HL-60 (cell line): ENCODE results near the gene PLIN1.

Source experiments
- DNase-seq, 2 experiments: peaks; one replicate each; pipeline ENCODE4 v3.0.0-alpha.2; 2010 to 2020; ENCODE audit warnings: low read depth in 1 of 2, low spot score in 1 of 2
- H3K27ac ChIP-seq: fragments of 250-450 bp; sonication (Bioruptor Pico); replicated peaks from 2 replicates; pipeline ENCODE4 v1.5.1; 2020; ENCODE audit warnings: mild to moderate bottlenecking, moderate library complexity
- H3K27me3 ChIP-seq: fragments of 250-450 bp; sonication (Bioruptor Pico); 2 replicates; pipeline ENCODE4 v1.5.1; 2021; ENCODE audit warnings: mild to moderate bottlenecking, moderate library complexity; ENCODE audit not compliant: insufficient read depth, poor library complexity, severe bottlenecking
- H3K4me3 ChIP-seq: replicated peaks from 2 replicates; pipeline ENCODE4 v1.5.1; 2011; ENCODE audit warnings: mild to moderate bottlenecking, control low read depth, low read length; ENCODE audit not compliant: insufficient read depth
- GABPA ChIP-seq: IDR thresholded peaks from 2 replicates; pipeline ENCODE4 v1.6.1; 2012; ENCODE audit warnings: low read depth
- POLR2AphosphoS5 ChIP-seq: IDR thresholded peaks from 2 replicates; pipeline ENCODE4 v1.6.1; 2012; ENCODE audit warnings: low read depth
- SPI1 ChIP-seq: IDR thresholded peaks from 2 replicates; pipeline ENCODE4 v1.6.1; 2012; ENCODE audit warnings: low read depth, mild to moderate bottlenecking, borderline replicate concordance
- TF ChIP-seq, protein P1 (sequence below): IDR thresholded peaks from one replicate; pipeline ENCODE4 v1.5.1; 2011; ENCODE audit warnings: low read length, control low read depth, inconsistent platforms; ENCODE audit not compliant: insufficient read depth
- TF ChIP-seq, protein P2 (sequence below): IDR thresholded peaks from 2 replicates; pipeline ENCODE4 v1.6.1; 2012; ENCODE audit warnings: low read depth; ENCODE audit not compliant: insufficient replicate concordance

PLIN1 gene

DNA sequence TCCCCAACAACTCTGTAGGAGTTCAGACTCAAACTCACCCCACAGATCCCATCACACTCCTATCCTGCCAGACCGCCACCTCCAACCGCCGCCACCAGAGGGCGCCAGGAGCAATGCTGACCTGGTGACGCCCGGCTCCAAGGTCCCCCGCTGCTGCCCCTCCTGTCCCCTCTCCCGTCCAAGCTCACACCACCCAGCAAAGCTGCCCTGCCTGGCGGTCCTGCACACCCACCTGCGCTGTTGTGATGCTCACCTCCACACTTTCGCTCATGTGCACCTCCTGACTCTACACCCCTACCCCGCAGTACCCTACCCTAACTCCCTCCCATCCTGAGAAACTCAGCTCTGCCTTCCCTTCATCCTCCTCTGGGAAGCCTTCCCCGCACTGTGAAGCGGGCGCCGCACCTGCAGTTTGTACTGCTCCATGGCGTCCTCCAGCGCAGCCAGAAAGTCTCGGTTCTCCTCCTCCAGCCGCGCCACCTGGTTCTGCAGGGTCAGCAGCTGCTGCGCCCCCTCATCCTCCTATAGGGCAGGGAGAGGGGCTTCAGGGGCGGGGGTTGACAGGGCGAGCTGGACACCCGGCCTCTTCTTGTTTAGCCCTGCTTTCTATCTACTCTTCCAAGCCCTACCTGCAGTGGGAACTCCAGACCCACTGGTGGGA lies 31.8 kb downstream of the PLIN1 start:
- peak; percentile 10 to 64 for DNase-seq

DNA sequence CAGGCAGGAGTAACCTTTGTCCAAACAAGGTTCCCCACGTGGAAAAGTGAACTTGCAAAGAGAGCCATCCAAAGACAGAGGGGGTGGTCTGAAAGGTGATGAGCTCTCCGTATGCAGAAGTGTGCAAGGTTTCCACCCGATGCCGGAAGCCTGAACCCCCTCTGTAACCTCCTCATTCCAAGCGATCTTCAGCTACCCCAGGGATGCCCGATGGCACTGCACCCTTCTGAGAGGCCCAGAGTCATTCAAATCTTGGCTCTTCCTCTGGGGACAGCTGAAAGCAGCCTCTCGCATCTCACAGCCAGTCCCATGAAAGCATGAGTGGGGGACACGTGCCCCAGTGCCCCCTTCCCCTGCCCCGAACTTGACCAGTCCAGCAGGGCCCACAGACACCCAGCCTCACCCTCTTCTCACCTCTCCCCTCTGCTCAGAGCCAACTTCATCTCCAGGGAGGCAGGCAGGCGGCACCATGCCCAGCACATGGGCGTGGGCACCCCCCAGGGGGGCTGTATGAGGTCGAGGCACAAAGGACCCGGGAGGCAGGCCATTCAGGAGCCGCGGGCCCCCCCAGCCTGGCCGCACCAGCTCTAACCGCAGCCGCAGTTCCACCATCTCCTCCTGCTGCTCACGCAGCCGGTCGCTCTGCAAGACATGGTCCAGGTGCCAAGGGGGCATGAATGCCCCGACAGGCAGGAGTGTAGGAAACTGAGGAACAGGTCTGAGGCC lies 32.6 kb downstream of the PLIN1 start:
- Histone ChIP-seq H3K27ac (no peak overlapping the region), H3K27me3 (no peaks in the 10 kb centered on the region), H3K4me3 (no peak overlapping the region)
- no peak for DNase-seq
- TF ChIP-seq, protein P1, sequence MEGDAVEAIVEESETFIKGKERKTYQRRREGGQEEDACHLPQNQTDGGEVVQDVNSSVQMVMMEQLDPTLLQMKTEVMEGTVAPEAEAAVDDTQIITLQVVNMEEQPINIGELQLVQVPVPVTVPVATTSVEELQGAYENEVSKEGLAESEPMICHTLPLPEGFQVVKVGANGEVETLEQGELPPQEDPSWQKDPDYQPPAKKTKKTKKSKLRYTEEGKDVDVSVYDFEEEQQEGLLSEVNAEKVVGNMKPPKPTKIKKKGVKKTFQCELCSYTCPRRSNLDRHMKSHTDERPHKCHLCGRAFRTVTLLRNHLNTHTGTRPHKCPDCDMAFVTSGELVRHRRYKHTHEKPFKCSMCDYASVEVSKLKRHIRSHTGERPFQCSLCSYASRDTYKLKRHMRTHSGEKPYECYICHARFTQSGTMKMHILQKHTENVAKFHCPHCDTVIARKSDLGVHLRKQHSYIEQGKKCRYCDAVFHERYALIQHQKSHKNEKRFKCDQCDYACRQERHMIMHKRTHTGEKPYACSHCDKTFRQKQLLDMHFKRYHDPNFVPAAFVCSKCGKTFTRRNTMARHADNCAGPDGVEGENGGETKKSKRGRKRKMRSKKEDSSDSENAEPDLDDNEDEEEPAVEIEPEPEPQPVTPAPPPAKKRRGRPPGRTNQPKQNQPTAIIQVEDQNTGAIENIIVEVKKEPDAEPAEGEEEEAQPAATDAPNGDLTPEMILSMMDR: no peak
- TF ChIP-seq POLR2AphosphoS5 (no peak), GABPA (no peak), SPI1 (no peak)
- TF ChIP-seq, protein P2, sequence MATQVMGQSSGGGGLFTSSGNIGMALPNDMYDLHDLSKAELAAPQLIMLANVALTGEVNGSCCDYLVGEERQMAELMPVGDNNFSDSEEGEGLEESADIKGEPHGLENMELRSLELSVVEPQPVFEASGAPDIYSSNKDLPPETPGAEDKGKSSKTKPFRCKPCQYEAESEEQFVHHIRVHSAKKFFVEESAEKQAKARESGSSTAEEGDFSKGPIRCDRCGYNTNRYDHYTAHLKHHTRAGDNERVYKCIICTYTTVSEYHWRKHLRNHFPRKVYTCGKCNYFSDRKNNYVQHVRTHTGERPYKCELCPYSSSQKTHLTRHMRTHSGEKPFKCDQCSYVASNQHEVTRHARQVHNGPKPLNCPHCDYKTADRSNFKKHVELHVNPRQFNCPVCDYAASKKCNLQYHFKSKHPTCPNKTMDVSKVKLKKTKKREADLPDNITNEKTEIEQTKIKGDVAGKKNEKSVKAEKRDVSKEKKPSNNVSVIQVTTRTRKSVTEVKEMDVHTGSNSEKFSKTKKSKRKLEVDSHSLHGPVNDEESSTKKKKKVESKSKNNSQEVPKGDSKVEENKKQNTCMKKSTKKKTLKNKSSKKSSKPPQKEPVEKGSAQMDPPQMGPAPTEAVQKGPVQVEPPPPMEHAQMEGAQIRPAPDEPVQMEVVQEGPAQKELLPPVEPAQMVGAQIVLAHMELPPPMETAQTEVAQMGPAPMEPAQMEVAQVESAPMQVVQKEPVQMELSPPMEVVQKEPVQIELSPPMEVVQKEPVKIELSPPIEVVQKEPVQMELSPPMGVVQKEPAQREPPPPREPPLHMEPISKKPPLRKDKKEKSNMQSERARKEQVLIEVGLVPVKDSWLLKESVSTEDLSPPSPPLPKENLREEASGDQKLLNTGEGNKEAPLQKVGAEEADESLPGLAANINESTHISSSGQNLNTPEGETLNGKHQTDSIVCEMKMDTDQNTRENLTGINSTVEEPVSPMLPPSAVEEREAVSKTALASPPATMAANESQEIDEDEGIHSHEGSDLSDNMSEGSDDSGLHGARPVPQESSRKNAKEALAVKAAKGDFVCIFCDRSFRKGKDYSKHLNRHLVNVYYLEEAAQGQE: no peak

More for the DNA sequence above, 31.8 kb downstream of the PLIN1 start:
- TF ChIP-seq SPI1 (no peak), GABPA (no peak)
- TF ChIP-seq, protein P1: peak; percentile 78
- no peaks in the 10 kb centered on the region for H3K27me3 ChIP-seq
- H3K27ac ChIP-seq: no peak overlapping the region
- no peak overlapping the region for H3K4me3 ChIP-seq

DNA sequence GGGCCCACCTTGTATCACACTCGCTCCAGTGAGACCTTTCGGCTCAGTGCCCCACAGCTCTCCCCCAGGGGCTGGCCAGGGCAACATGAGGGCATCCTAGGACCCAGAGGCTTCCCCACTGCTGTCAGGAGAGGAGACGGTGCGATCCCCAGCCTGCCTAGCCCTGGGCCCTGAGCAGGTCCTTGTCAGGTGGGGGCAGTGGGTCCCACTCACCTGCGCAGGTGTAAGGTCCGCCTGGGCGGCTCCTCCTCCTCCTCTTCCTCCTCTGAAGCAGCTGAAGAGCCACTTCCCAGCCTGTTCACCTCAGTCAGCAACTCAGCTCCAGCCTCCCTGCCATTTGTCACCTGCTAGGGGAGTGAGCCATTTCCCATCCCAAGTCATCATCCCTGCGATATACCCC lies 33.5 kb downstream of the PLIN1 start:
- no peak overlapping the region for H3K27ac ChIP-seq
- DNase-seq: no peak
- TF ChIP-seq POLR2AphosphoS5: no peak
- no peak for TF ChIP-seq SPI1
- TF ChIP-seq, protein P2: no peak
- TF ChIP-seq GABPA: no peak
- TF ChIP-seq, protein P1: no peak
- H3K27me3 ChIP-seq: no peaks in the 10 kb centered on the region
- H3K4me3 ChIP-seq: no peak overlapping the region
